B cell (primary cell): ENCODE data around the gene PRKCH. TPM values are rescaled to one million over a fixed set of nuclear protein-coding genes. Genes with fewer than 3 reads are reported as not detected.

ENCODE experiments used
- ATAC-seq: fragments of 200-7000 bp; cut with Tn5 transposase; one replicate; pipeline ENCODE4 v1.10.0; 2021; ENCODE audit warnings: low read depth, mild to moderate bottlenecking, moderate number of reproducible peaks, moderate library complexity
- CTCF ChIA-PET: fragments of 350-600 bp; sonication (Branson Sonifier 250); formaldehyde crosslinking; loops from one replicate; lab custom pipeline; 2021; ENCODE audit warnings: antibody characterized with exemption, inconsistent platforms; lab: Charles Lee
- POLR2A ChIA-PET: fragments of 350-600 bp; sonication (Branson Sonifier 250); formaldehyde crosslinking; loops from one replicate; lab custom pipeline; 2021; ENCODE audit warnings: antibody characterized with exemption; lab: Charles Lee
- DNase-seq: peaks from one replicate; pipeline ENCODE4 v3.0.0; 2013
- H2AFZ ChIP-seq: 2 replicates; pipeline ENCODE4 v1.6.1; 2012; ENCODE audit warnings: mild to moderate bottlenecking, low read depth, low read length; ENCODE audit not compliant: insufficient read depth, poor library complexity, severe bottlenecking
- H3K27ac ChIP-seq, 2 donors: 1 replicate in 1 of 2; 2 replicates in 1 of 2; pipeline ENCODE4 v1.5.1; 2012 to 2013; ENCODE audit warnings: low read length in 2 of 2, mild to moderate bottlenecking in 2 of 2, moderate library complexity in 1 of 2
- H3K27me3 ChIP-seq, 4 experiments: fragments of 200-600 bp in 1 of 4; sonication (generic) in 1 of 4; replicated peaks in 1 of 4; 1 replicate in 2 of 4; 2 replicates in 2 of 4; pipeline versions ENCODE4 v1.6.1 to v1.7.0; 2013 to 2016; ENCODE audit warnings: low read length in 3 of 4, mild to moderate bottlenecking in 2 of 4, mixed read lengths in 1 of 4, moderate library complexity in 1 of 4; ENCODE audit not compliant: insufficient read depth in 4 of 4, control insufficient read depth in 3 of 4; ENCODE audit errors: control extremely low read depth in 1 of 4
- H3K36me3 ChIP-seq, 2 experiments: replicated peaks in 1 of 2; 1 replicate in 1 of 2; 2 replicates in 1 of 2; pipeline versions ENCODE4 v1.6.1 to v1.7.1; 2013; ENCODE audit warnings: low read length in 1 of 2; ENCODE audit not compliant: insufficient read depth in 2 of 2, control insufficient read depth in 1 of 2; ENCODE audit errors: control extremely low read depth in 1 of 2, extremely low read depth in 1 of 2
- H3K4me1 ChIP-seq, 2 donors: fragments of 200-600 bp in 1 of 2; sonication (generic) in 1 of 2; 1 replicate in 1 of 2; 2 replicates in 1 of 2; pipeline versions ENCODE4 v1.5.1 to v1.6.1; 2013 to 2017; ENCODE audit warnings: low read length in 2 of 2; ENCODE audit not compliant: control insufficient read depth in 2 of 2, insufficient read depth in 2 of 2
- H3K4me2 ChIP-seq: replicated peaks from 2 replicates; pipeline ENCODE3; 2012; ENCODE audit warnings: mild to moderate bottlenecking, low read depth, low read length; ENCODE audit not compliant: poor library complexity, severe bottlenecking
- H3K4me3 ChIP-seq, 5 experiments: fragments of 200-600 bp in 1 of 5; sonication (generic) in 1 of 5; 1 replicate in 3 of 5; 2 replicates in 2 of 5; pipeline versions ENCODE4 v1.5.1 to v1.7.0; 2011 to 2016; ENCODE audit warnings: low read length in 4 of 5, mild to moderate bottlenecking in 4 of 5, low read depth in 2 of 5, control low read depth in 1 of 5, moderate library complexity in 1 of 5; ENCODE audit not compliant: insufficient read depth in 1 of 5; ENCODE audit errors: control extremely low read depth in 1 of 5, extremely low read depth in 1 of 5
- H3K79me2 ChIP-seq: fragments of 200-600 bp; sonication (generic); one replicate; pipeline ENCODE4 v1.6.0; 2016; ENCODE audit warnings: low read length; ENCODE audit not compliant: control insufficient read depth, insufficient read depth
- H3K9ac ChIP-seq: fragments of 200-600 bp; sonication (generic); 2 replicates; pipeline ENCODE4 v1.6.1; 2017; ENCODE audit warnings: mild to moderate bottlenecking, low read length, moderate library complexity
- H3K9me3 ChIP-seq, 3 donors: one replicate each; pipeline versions ENCODE4 v1.6.1 to v1.7.1; 2013; ENCODE audit warnings: low read length in 2 of 3; ENCODE audit not compliant: control insufficient read depth in 2 of 3, insufficient read depth in 1 of 3; ENCODE audit errors: control extremely low read depth in 1 of 3
- H4K20me1 ChIP-seq: 2 replicates; pipeline ENCODE4 v1.6.0; 2012; ENCODE audit warnings: mild to moderate bottlenecking, low read length; ENCODE audit not compliant: insufficient read depth, control insufficient read depth, poor library complexity, severe bottlenecking
- H3K27ac Mint-ChIP-seq: one replicate; pipeline ENCODE4 v1.8.0; 2021; ENCODE audit warnings: mixed read lengths
- H3K27me3 Mint-ChIP-seq: one replicate; pipeline ENCODE4 v1.8.0; 2021; ENCODE audit warnings: mixed read lengths
- H3K4me1 Mint-ChIP-seq: one replicate; pipeline ENCODE4 v1.8.0; 2021; ENCODE audit warnings: mixed read lengths
- H3K4me3 Mint-ChIP-seq: one replicate; pipeline ENCODE4 v1.8.0; 2021; ENCODE audit warnings: mixed read lengths
- H3K9me3 Mint-ChIP-seq: one replicate; pipeline ENCODE4 v1.8.0; 2022; ENCODE audit warnings: mixed read lengths; ENCODE audit not compliant: insufficient read depth
- CTCF ChIP-seq: fragments of 200-600 bp; IDR thresholded peaks from one replicate; pipeline ENCODE4 v1.8.0; 2022; ENCODE audit warnings: antibody characterized with exemption, mild to moderate bottlenecking
- EZH2 ChIP-seq: IDR thresholded peaks from 2 replicates; pipeline ENCODE4 v1.6.1; 2012; ENCODE audit warnings: borderline replicate concordance, low read depth, mild to moderate bottlenecking, moderate library complexity, low read length; ENCODE audit not compliant: insufficient read depth, poor library complexity, severe bottlenecking
- WGBS: methylation state at CpG from one replicate; pipeline ENCODE4 v1.1.5; 2013; ENCODE audit warnings: missing lambda C conversion rate; ENCODE audit not compliant: insufficient coverage; 5-methylcytosine and 5-hydroxymethylcytosine counted together
- intact Hi-C: fragments of 100-400 bp; cut with micrococcal nuclease; formaldehyde crosslinking; loops from one replicate; pipeline ENCODE4 v1.10.0; 2022
- polyA plus RNA-seq: library from polyadenylated mRNA; depleted of rRNA; stranded (reverse); fragments of >200 nt; gene quantifications from 2 replicates; pipeline ENCODE4 v1.2.3, GENCODE V29; 2012
- total RNA-seq, 2 donors: library from RNA; stranded (reverse); fragments of 120-200 nt in 1 of 2; gene quantifications; 1 replicate in 1 of 2; 2 replicates in 1 of 2; pipeline versions ENCODE4 v1.2.3 to v1.2.4, GENCODE V29; 2013 to 2022

Gene PRKCH
- total and polyA plus RNA-seq, 2 donors (not counting 1 experiment from before 2014, with no cell fraction given): 2.0 to 5.0 TPM

DNA sequence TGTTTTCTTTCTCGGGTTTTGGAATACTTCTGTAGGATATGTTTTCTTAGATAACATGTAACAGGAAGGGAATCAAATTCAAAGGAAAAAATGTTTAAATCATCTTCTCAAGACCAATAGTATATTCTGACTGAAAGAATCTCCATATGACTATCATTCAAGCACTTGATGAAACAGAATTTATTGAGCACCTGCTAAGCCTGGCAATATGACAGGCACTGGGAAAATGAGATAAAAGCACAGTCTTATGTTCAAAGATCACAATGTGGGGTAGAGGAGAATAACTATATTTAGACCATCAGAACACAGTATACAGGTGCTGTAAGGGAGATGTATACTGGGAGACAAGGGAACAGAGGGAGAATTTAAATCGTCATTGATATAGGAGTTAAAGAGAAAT, 21.2 kb upstream of the PRKCH start:
- intact Hi-C loops: no loop called here
- Histone ChIP-seq H3K4me3 (no peak overlapping the region), H3K4me2 (no peak overlapping the region), H3K9ac (no peak overlapping the region), H3K9me3 (peaks cover 0 to 8% (median 6%) of the 10 kb centered on the region in 3 donors), H4K20me1 (no peaks in the 10 kb centered on the region), H3K79me2 (no peaks in the 10 kb centered on the region), H3K4me1 (no peaks in the 10 kb centered on the region), H3K27me3 (no peaks in the 10 kb centered on the region), H3K36me3 (no peaks in the 10 kb centered on the region), H2AFZ (no peak overlapping the region), H3K27ac (no peak overlapping the region)
- Mint-ChIP-seq H3K27ac (no peak overlapping the region), H3K9me3 (no peaks in the 10 kb centered on the region), H3K27me3 (peaks cover 4% of the 10 kb centered on the region), H3K4me3 (no peak overlapping the region), H3K4me1 (no peaks in the 10 kb centered on the region)
- WGBS: no CpG with 5 or more reads among the region's 2 CpGs
- no peak for TF ChIP-seq CTCF
- TF ChIP-seq EZH2: no peak
- ChIA-PET POLR2A (no interaction called here), CTCF (no interaction called here)
- ATAC-seq (no peak), DNase-seq (no peak)

- H3K4me3 Mint-ChIP-seq: no peak overlapping the region
- no peaks in the 10 kb centered on the region for H4K20me1 ChIP-seq
- H3K36me3 ChIP-seq: no peaks in the 10 kb centered on the region
- H3K9me3 ChIP-seq: peaks cover 1 to 8% (median 6%) of the 10 kb centered on the region in 3 donors
- no peak overlapping the region for H3K4me3 ChIP-seq
- H3K4me1 ChIP-seq: no peaks in the 10 kb centered on the region
- H3K4me2 ChIP-seq: no peak overlapping the region
- TF ChIP-seq CTCF (no peak), EZH2 (no peak)
- H3K4me1 Mint-ChIP-seq: no peaks in the 10 kb centered on the region
- ChIA-PET POLR2A (no interaction called here), CTCF (no interaction called here)
- intact Hi-C loops: no loop called here
- peaks cover 4% of the 10 kb centered on the region for H3K27me3 Mint-ChIP-seq
- no peak overlapping the region for H3K9ac ChIP-seq
- WGBS: 85% methylated on average over 5 of the region's 7 CpGs
- no peaks in the 10 kb centered on the region for H3K27me3 ChIP-seq
- no peak overlapping the region for H2AFZ ChIP-seq
- H3K9me3 Mint-ChIP-seq: peaks cover 3% of the 10 kb centered on the region
- ATAC-seq (no peak), DNase-seq (no peak)
- H3K27ac ChIP-seq: no peak overlapping the region
- no peak overlapping the region for H3K27ac Mint-ChIP-seq
- H3K79me2 ChIP-seq: no peaks in the 10 kb centered on the region
These were observed 20.6 kb upstream of the PRKCH start for GRCh38 chr14:61300754-61301153.
